GM18861 (cell line): ENCODE measurements around the gene ARHGEF6.
"Not testable (repeated sequence)": the region's sequence is repeated elsewhere in the genome, so short reads cannot be mapped to it uniquely, and the experiment has no call there.

Experiments
- ATAC-seq: cut with Tn5 transposase; IDR thresholded peaks from one replicate; pipeline ENCODE4 v1.9.1; 2021; ENCODE audit not compliant: unreplicated experiment

Gene ARHGEF6

GRCh38 chrX:136783159-136783558 lies 2.4 kb upstream of the ARHGEF6 start:
- ATAC-seq: no peak

DNA sequence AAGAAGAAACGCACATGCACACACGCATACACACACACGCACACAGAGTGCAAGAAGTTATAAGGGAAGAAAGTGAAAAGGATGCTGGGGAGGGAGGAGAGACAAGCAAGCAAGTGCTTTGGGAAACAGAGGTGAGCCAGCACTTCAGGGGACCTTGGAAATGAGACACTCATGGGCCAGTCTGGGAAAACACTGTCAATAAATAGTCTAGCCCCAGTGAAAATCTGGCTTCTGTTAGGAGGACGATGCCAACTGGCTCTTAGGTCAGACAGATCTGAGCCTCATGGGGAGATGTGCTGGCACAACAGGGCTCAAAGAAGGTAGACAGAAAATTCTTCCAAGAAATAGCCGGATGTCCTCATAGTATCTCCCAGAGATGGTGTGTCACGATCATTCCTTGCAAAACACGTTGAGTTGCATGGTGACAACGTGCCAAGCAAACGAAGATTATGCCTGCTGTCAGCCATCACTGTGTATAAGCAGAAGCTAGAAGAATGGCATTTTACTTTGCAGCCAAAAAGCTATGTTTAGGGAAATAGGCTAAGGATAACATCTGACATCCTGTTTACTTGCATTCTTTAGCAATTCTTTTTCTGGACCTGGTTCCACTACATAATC lies 557 bp upstream of the ARHGEF6 start:
- no peak for ATAC-seq

- no peak for ATAC-seq
These were observed 491 bp downstream of the ARHGEF6 start for GRCh38 chrX:136780241-136780640.

- ATAC-seq: no peak
These were observed 1.4 kb downstream of the ARHGEF6 start for GRCh38 chrX:136779346-136779781.

GRCh38 chrX:136778916-136779315 lies 1.8 kb downstream of the ARHGEF6 start:
- no peak for ATAC-seq

- ATAC-seq: no peak
These were observed 2.7 kb downstream of the ARHGEF6 start for GRCh38 chrX:136778020-136778419.

DNA sequence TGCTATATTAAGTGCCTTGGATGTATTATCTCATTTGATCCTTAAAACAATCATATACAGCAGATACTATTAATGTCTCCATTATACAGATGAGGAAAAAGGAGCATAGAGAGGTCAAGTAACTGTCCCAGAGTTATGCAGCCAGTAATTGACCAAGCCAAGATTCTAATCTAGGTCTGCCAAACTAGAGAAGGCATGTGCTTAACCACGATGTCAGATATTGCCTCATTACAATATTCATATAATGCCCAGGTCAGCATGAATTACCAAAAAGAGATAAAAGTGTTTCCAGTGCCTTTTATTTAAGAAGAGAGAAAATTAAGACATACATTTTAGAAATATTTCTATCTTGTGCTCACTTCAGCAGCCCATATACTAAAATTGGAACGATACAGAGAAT lies 7.1 kb downstream of the ARHGEF6 start:
- no peak for ATAC-seq

DNA sequence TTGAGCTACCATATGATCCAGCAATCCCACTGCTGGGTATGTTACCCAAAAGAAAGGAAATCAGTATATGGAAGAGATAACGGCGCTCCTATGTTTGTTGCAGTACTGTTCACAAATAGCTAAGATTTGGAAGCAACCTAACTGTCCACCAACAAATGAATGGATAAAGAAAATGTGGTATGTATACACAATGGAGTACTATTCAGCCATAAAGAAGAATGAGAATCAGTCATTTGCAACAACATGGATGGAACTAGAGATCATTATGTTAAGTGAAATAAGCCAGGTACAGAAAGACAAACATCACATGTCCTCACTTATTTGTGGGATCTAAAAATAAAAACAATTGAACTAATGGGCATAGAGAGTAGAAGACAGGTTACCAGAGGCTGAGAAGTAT lies 8.9 kb downstream of the ARHGEF6 start:
- ATAC-seq: not testable (repeated sequence)

GRCh38 chrX:136768469-136769084 lies 12.2 kb downstream of the ARHGEF6 start:
- ATAC-seq: peak; percentile 29

- peak; percentile 44 for ATAC-seq
These were observed 13.4 kb downstream of the ARHGEF6 start for GRCh38 chrX:136767104-136767941.

- ATAC-seq: no peak
These were observed 14.0 kb downstream of the ARHGEF6 start for GRCh38 chrX:136766785-136767103.

DNA sequence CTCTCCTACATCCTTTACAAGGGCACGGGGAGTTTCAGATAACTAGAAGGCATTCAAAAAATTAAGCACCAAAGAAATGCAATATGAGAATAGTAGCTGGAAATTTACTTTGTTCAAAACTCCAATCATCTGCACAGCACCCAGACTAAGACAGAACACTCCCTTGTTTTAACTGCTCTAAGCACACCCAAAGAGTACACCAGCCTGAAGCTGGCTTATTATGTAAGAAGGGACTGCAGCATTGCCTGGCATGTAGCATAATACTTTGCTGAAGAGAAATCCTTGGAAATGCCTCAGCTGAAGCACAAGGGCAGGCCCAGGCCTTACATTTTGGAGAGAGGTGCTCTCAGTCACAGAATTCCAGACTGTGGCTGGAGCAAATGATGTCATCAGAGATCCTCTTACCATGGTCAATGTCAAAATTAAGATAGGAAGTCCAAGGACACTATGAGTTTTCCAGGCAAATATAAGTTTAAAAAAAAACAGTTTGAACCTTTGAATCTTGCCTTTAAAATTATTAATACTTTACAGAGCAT lies 14.8 kb downstream of the ARHGEF6 start:
- ATAC-seq: no peak

DNA sequence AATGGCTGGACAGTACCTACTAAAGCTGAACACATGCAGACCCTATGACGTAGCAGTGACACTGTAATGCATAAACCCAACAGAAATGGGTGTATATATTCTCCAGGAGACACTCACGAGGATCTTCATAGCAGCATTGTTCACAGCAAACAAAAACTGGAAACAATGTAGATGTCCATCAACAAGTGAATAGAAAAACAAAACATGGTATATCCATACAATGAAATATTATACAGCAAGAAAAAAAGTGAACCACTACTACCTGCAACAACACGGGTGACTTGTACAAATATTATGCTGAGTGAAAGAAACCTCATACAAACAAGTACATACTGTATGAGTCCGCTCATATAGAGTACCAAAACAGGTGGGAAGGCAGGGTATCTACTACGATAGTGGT lies 16.5 kb downstream of the ARHGEF6 start:
- ATAC-seq: no peak

GRCh38 chrX:136762820-136763452 lies 17.8 kb downstream of the ARHGEF6 start:
- ATAC-seq: no peak

DNA sequence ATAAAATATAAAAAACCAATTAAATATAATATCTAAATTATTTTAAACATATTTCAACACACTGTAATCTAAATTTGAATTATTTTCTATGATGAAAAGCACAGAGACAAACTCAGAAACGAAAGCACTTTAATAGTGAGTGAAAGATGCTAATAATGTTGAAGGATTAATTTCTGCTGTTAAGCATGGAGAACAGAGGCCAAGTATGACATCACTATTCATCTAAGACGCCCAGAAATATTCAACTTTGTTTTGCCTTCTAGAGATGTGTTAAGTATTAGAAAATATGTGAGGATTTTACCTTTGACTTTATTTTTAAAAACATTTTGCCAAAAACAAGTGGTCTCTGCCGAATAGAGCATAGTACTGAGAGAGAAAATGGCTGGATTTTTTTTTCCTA lies 19.3 kb downstream of the ARHGEF6 start:
- no peak for ATAC-seq

DNA sequence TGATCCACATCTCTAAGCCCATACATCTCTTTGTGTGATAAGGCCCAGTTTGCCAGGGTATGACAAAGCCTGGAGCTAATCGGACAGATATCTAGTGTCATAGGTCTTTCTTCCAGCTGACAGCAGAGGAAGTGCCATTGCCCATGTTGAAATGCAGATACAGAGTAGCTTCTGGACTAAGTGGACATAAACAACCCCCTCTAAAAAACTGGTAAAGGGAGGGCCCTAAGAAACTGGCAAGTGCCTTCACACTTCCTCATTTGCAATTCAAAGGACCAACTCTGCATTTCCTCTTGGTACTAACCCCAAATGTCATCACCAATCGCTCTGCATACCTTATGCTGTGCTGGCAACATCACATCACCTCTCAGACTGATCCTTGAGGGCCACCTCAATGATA lies 20.8 kb downstream of the ARHGEF6 start:
- peak; percentile 85 for ATAC-seq

GRCh38 chrX:136755411-136755810 lies 25.3 kb downstream of the ARHGEF6 start:
- no peak for ATAC-seq

GRCh38 chrX:136754651-136755050 lies 26.1 kb downstream of the ARHGEF6 start:
- ATAC-seq: no peak

DNA sequence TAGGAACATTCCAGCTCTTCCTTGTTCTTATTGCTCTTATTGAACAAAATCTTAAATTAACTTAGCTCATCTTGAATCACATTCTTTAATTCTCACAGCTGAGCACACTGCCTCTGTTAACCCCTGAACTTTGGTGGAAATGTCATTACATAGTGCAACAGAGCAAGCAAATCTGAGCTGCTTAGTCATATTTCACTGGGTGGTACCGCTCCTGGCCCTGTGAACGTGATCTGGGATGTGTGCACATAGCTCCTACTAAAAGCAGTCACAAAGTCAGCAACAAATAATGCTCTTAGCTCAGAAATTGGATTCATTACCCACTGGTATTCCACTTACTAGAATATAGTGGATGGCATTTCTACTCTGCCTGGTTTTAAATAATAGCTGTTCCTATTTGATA lies 27.9 kb downstream of the ARHGEF6 start:
- ATAC-seq: no peak

DNA sequence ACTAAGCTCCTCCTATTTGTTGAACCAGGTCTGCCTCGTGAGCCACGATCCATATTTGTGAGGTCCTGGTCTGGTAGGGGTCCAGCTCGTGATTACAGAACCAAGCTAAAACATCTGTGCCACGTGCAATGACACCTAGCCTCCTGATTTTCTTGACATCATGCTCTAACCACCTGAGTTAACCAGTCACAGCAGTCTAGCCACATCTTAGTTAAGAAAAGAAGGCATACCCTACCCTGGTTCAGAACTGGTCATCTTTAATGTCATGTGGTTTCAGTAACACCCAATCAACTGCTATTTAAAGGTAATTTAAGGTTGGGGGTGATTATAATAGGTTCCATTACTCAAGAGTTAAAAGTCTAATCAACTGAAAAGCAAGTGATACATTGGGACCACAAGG lies 28.4 kb downstream of the ARHGEF6 start:
- ATAC-seq: no peak

GRCh38 chrX:136750364-136750763 lies 30.4 kb downstream of the ARHGEF6 start:
- ATAC-seq: no peak
